ENCODE measurements around the gene LRRC3. TPM values are rescaled to one million over a fixed set of nuclear protein-coding genes. Genes with fewer than 3 reads are reported as not detected.

The LRRC3 gene
- total RNA-seq, 1 experiment from 2014 or later: 0.50 TPM

DNA sequence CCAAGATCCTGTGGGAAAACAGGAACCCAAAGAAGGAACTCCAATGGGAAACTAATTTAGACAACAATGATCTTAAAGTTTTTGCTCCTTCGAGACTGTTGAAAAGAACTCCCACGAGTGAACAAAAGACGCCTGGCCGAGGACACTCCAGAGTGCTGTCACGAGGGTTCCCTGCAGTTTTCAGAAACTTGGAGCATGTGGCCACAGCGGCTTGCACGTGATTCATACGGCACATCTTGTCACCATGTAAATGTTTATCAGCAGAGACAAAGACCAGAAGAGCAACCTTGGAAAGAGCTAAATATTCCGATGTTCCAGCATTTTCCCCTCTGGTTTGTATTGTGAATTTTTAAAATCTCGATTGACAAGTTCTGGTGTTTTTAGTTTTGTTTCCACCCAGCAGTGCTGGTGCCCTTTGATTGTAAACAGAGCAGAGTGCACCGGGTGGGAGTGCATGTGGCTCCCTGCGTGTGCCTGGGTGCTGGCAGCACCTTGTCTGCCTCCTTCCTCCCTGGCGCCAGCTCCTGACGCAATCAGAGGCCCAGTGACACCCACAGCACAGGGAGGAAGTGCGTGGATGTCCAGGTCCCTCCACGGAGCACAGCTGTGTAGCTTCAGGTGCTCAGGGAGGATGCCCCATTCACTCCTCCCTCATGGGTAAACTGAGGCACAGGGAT is 23.0 kb downstream of the LRRC3 start:
- DNase-seq (ENCODE audit: low spot score): no peak

DNA sequence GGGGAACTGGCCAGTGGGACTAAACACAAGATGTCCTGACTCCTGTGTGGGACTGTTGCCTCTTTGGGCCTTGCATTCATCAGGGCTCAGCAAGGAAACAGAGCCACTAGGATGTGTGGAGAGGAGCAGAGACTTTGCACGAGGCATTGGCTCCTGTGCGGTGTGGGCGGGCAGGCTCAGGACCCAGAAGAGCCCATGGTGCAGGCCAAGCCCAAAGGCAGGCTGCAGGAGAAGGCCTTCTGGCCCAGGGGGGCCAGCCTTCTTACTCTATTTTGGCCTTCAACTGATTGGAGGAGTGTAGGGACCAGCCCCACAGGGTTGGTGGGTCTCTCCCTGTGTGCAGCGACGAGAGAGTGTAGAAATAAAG is 23.5 kb downstream of the LRRC3 start:
- no peak for DNase-seq (ENCODE audit: low spot score)

DNA sequence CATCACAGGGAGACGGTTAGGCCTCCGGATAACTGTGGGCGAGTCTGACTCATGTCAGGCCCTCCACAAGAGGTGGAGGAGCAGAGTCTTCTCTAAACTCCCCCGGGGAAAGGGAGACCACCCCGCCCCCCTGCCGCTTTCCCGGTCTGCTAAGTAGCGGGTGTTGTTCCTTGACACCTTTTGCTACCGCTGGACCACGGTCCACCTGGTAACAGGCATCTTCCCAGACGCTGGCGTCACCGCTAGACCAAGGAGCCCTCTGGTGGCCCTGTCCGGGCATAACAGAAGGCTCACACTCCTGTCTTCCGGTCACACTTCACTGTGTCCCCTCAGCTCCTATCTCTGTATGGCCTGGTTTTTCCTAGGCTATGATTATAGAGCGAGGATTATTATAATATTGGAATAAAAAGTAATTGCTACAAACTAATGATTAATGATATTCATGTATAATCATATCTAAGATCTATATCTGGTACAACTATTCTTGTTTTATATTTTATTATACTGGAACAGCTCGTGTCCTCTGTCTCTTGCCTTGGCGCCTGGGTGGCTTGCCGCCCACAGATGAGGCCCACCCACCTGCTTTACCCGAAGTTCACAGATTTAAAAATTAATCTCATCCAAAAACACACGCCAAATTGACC is 24.4 kb downstream of the LRRC3 start:
- DNase-seq (ENCODE audit: low spot score): peak; percentile 20

DNA sequence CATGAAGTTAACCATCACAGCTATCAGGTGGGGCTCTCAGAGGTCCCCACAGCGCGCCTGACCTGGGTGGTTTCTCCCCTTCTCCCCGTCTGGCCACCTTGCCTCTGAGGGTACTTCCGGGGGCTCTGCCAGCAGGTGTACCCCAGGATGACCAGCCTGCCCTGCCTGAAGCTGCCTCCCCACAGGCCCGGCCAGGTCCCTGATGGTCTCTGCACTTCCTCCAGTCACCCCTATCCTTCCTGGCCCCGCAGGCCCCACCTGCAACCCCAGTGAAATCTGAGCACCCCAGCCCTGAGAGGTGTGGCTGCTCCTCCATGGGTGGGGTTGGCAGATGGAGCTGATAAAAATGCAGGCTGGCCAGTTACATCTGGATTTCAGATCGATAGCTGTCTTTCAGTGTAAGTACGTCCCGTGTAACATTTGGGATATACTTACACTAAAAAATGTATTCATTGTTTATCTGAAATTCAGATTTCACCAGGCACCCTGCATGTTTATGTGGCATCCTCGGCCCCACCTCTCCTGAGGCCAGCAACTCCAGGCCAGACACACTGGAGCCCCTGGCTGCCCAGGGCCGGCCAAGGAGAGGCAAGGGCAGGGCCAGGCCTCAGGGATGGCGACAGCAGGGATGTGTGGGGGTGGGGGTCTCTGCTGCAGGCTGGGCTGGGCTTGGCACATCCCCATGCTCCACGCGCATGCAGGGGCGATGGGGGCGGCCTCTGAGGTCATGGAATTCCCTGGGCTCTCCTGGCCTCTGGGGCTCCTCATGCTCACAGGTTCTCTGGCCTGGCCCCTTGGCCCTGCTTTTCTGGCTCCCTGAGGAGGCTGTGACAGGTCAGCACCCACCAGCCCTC is 25.1 kb downstream of the LRRC3 start:
- no peak for DNase-seq (ENCODE audit: low spot score)

DNA sequence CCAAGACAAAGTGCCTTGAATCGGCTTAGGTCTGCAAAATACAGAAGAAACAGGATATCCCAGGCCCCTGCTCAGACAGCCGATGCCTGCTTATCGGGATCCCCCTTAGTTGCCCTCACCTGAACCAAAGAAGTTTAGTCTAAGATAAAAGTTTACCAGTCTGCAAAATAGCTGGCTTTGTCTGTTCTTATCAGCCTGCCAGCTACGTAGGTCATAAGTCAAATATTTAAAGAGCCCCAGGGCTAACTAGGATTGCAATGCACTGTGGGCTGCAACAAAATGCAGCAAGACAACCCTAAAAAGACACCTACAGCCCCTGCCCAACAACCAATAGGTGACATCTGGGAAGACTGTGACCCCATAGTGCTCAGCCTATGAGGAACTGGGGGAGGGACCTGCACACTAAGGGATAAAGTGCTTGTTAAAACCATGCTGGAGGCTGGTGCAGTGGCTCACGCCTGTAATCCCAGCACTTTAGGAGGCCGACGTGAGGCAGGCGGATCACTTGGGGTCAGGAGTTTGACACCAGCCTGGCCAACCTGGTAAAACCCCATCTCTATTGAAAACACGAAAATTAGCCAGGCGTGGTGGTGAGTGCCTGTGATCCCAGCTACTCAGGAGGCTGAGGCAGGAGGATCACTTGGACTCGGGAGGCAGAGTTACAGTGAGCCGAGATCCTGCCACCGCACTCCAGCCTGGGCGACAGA is 27.4 kb downstream of the LRRC3 start:
- peak; percentile 32 for DNase-seq (ENCODE audit: low spot score)

DNA sequence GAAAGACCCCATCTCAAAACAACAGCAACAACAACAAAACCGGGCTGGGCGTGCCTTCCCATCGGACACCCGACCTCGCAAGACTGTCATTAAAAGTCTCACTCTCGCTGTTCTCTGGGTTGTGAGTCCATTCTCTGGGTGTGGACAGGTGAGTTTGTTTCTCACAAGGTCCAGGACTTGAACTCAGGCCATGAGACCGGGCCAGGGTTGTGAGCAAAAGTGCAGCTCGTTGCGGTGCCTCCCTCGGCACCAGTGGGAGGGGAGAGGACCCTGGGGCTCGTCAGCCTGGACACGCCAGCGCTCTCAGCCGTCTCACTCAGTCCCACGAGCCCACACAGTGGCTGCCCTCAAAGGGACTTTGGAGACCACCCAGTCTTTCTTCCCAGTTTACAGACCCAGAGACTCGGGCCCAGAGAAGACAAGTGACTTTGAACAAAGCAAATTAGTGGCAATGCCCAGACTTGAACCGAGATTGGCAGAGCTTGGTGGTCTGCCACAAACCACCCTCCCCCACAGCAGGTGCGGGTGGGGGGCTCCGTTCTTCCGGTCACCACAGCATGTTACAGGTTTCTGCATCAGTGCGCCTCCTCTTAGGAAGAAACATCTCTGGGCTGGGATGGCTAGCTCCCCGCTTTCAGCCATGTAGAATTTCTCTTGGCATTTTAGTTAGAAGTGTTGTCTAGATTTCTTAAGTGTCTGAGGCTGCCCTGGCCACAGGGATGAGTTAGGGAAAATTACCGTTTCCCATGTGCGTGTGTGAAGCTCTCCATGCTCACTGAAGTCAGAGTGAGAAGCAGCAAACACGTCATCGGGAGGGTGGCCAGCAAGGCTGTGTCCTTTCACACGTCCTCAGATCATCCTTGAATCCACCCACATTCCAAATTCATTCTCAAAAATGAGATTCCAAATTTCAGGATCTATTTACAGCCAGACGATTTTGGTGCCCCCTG is 28.3 kb downstream of the LRRC3 start:
- DNase-seq (ENCODE audit: low spot score): no peak

DNA sequence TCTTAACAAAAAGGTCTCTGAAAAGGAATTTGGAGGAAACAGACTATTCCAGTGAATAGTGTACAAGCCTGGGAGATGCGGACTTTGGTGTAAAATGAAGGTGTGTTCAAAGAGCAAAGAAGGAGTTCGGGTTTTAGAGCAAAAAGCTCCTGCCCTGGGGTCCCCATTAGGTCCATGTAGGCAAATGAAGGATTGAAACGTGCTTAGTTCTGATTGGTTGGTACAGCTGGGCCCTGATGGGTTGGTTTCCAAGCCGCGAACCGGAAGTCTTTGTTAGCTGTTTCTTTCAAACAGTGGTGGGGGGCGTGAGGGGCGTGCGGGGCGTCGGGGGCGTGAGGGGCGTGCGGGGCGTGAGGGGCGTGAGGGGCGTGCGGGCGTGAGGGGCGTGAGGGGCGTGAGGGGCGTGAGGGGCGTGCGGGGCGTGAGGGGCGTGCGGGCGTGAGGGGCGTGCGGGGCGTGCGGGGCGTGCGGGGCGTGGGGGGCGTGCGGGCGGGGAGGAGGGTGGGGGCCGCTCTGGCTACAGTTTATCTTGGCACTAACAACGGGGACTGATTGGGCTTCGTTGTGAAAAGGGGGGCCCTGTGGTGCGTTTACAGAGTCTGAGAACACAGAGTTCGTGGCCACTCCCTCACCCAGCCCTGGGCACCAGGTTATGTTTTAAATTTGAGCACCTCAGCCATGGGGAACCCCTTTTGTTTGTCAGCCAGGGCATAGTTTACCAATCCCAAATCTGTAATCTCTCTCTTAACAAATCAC is 29.4 kb downstream of the LRRC3 start:
- DNase-seq (ENCODE audit: low spot score): no peak

DNA sequence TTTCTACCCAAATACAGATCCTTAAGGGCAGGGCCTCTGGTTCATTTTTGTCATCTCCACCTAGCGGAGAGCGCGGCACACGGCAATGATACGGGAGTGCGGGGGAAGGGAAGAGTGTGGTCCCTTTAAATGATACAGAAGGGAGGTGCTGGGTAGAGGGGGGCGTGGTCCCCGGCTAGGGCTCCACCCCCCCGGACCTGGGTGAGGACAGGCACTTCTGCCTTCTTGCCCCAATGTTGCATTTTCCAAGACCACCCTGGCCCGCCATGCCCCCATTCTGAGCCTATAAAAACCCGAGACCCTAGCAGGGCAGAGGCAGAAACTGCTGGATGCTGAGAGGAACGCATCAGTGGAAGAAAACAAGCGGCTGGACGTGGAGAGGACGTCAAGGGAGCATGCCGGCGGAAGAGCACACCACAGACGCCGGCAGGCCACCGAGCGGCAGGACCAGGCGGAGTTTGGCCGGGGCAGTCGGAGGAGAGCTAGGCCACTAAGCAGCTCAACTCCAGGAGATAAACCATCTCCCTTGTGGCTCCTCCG is 30.0 kb downstream of the LRRC3 start:
- no peak for DNase-seq (ENCODE audit: low spot score)

DNA sequence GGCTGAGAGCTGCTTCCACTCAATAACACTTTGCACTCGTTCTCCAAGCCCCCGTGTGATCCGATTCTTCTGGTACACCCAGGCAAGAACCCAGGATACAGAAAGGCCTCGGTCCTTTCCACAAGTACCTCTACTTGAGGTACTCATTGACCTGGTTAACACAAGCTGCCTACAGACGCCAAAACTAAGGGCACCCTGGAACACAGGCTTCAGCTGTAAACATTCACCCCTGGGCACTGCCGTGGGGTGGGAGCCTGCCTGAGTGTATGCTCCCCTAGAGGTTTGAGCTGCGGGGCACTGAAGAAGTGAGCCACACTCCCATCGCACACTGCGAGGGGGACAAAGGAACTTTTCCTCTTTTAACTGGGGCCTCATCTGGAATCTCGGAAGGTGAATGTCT is 30.5 kb downstream of the LRRC3 start:
- DNase-seq (ENCODE audit: low spot score): no peak

DNA sequence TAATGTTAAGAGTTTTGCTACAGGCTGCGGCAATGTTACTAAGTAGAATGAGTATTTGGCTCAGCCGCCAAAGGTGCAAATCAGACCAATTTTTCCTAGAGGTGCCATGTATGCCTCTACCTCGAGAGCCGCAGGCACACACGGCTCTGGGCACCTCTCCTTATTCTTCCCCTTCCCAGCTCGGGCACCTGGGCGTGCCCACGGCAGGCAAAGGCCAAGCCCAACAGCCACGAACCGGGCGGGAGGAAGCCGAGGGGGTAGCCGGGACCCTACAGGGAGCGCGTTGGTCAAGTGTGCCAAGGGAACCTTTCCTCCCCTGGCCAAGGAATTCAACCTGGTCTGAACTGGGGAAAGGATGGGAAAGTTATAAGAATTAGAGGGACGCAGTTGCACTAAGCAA is 31.0 kb downstream of the LRRC3 start:
- DNase-seq (ENCODE audit: low spot score): no peak

DNA sequence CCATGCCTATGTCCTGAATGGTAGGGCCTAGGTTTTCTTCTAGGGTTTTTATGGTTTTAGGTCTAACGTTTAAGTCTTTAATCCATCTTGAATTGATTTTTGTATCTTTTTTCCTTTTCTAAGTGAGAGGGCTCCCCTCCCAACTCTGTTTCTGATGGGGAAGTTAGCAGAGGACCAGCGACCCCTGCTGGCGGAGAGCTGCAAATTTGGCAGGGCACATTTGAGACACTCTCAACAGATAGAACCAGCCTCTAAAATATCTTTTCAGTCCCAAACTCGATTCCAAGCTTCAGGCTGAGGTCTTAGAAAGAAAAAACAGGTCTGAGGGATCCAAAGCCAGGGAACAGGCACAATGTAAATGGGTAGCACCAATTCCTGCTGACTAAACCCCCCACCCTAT is 32.5 kb downstream of the LRRC3 start:
- DNase-seq (ENCODE audit: low spot score): no peak

DNA sequence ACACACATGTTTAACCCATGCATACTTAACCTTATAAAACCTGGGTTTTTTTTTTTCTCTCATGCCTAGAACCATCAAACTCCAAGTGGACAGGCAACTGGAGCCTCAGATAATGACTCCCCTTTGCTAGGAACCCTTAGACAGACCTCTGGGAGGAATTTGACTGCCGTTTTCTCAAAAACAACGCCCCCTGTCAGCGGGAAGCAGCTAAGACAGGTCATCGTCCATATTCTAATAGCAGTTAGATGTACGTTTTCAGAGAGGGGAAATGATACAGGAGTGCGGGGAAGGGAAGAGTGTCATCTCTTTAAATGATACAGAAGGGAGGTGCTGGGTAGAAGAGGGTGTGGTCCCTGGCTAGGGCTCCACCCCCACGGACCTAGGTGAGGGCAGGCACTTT is 34.7 kb downstream of the LRRC3 start:
- DNase-seq (ENCODE audit: low spot score): no peak

DNA sequence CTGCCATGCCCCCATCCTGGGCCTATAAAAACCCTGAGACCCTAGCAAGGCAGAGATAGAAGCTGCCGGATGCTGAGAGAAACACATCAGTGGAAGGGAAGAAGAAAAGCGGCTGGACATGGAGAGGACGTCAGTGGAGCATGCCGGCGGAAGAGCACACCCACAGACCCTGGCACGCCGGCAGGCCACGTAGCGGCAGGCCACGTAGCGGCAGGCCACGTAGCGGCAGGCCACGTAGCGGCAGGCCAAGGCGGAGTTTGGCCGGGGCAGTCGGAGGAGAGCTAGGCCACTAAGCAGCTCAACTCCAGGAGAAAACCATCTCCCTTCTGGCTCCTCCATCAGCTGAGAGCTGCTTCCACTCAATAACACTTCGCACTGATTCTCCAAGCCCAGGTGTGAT is 35.1 kb downstream of the LRRC3 start:
- no peak for DNase-seq (ENCODE audit: low spot score)

DNA sequence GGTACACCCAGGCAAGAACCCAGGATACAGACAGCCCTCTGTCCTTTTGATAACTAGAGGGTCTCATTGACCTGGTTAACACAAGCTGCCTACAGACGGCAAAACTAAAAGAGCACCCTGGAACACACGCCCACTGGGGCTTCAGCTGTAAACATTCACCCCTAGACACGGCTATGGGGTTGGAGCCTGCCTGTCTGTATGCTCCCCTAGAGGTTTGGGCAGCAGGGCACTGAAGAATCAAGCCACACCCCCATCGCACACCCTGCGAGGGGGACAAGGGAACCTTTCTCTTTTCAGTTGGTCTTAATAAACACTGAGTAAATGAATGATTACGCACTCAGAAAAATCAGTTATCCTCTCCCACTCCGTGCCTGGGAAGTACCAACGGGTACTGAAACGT is 35.5 kb downstream of the LRRC3 start:
- DNase-seq (ENCODE audit: low spot score): no peak

DNA sequence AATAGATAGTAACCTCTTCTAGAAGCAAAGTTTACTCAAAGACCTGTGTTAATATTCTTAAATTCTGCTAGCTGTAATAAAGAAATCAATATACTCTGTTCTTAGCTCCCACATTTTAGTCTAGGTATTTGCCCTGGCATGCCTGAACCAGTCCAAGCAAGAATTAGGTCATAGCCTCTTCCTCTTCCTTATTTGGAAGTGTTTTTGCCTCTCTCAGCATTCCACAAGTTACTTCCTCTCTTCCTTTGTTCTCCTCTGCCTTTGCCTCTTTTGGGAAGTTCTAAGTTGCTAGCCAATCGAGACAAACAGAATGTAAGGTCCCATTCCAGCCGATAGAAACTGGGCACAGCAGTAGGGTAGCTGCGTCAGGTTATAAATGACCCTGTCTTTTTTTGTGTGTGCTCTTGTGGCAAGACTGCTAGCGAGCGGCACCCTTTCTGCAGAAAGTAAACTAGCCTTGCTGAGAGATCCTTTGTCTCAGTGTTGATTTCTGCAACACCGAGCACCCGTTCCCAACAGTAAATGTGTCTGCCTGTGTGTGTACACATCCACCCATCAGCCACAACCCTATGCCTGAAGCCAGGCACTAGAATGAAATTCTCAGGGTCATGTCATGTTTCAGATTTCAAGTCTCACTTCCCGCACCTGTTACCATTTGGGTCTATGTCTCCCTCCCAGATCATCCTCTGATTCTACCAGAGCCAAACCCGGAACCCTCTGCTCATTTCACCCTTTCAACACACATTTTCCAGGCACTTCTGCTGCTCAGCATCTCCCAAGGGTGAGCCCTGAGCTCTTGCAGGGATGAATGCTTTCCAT is 37.5 kb downstream of the LRRC3 start:
- no peak for DNase-seq (ENCODE audit: low spot score)

DNA sequence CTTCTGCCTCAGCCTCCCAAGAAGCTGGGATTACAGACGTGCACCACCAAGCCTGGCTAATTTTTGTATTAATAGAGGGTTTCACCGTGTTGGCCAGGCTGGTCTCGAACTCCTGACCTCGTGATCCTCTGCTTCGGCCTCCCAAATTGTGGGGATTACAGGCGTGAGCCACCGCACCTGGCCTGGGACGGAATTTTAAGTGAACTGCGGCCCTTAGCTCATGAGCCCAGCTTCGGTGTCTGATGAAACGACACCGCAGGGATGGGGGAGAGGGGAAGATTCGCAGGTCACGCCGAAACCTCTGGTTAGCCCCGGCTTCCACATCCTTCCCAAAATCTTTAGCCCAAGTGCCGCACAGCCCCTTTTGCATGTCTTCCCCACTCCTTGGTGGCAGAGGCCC is 39.1 kb downstream of the LRRC3 start:
- no peak for DNase-seq (ENCODE audit: low spot score)

DNA sequence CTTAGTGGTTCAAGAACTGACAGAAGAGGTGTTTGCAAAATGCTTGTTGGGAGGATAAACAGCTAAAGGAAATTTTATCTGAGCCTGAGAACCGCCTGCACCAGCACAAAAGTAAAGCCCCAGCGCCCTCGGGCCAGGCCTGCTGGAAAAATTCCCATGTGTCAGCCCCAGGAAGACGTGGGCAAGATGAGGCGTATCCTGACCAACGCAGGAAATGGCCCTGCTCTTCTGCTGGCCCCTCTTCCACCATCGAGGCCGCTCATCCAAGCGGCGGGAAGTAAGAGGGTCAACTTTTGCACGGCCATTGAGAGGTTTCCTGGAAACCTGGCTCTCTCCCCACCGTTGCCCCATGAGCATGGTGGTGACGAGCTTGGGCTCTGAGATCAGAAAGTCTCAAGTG is 39.6 kb downstream of the LRRC3 start:
- no peak for DNase-seq (ENCODE audit: low spot score)

DNA sequence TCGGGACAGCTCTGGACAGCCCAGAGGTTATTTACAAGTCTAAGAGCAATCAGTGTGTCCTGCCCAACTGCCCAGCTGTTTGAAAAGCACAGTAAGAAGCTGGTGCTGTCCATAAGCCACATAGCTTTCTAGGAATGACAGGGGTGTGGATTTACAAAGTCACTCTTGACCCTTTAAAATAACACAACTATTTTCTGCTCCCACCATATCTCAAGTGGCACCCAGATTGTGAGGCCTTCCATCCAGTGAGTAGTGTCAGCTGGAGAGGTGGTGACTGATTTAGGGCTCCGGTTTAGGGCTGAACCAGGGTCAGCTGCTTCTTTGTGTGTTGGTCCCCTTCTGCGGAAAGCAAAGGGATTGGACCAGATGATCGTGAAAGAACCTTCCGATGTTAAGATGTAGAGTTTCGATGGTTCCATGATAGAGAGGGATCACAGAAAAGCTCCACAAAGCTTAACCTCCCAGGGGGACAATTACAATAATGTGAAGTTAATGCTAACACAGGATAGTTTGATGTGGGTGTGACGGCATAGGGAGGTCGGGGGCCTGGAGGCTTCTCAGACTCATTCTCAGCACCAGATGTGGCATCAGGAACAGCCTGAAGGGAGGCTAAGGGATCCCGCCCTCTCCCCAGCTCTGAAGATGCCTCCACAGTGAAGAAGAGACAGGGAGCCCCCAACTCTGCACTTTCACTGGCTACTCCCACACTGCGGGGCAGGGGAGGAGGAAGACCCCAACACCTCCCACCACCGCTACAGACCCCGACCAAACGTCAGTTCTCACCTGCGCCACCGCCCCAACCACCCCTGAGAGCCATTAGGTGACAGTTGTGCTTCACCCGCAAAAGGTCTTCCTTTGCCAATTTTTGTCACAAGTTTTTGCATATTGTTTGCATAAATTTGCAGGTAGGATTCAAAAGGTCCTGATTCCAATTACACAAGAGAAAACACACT is 40.6 kb downstream of the LRRC3 start:
- DNase-seq (ENCODE audit: low spot score): no peak
